ENCODE data around the gene YPEL5. TPM values are rescaled to one million over a fixed set of nuclear protein-coding genes. Genes with fewer than 3 reads are reported as not detected.

The YPEL5 gene
- total RNA-seq, 1 experiment from 2014 or later = 27.3 TPM

DNA sequence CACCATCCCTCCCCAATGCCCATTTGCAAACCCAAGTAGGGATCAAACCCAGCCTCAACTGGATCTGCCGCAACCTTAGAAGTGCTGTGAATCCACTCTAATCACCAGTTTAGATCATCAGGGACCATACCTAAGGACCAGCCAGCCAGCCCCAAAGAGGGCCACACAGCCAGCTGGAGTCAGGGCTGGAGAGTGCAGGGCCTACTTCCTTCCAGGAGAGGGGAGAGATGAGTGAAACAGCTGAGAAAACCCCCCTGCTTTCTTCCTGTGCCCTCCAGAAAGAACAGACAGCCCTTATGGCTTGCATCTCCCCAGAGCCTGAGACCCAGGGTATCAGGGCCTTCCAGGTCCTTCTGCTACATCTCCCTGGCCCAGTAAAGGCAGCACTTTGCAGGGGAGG lies 25.8 kb downstream of the YPEL5 start (continued):
- no peak for TF ChIP-seq NFATC4 (CRISPR knock-in tag; IDR thresholded peaks at IDR 0.05)
- TF ChIP-seq ZNF263 (CRISPR knock-in tag; IDR thresholded peaks at IDR 0.05; ENCODE audit: low read depth) = no peak
- no peak for TF ChIP-seq ZNF317 (CRISPR knock-in tag; IDR thresholded peaks at IDR 0.05; ENCODE audit: borderline replicate concordance, low read depth)

- Mint-ChIP-seq H3K4me1 (no peaks in the 10 kb centered on the region), H3K36me3 (no peaks in the 10 kb centered on the region), H3K4me3 (no peak overlapping the region), H3K9me3 (no peaks in the 10 kb centered on the region), H3K27me3 (ENCODE audit: low read depth) (no peaks in the 10 kb centered on the region), H3K27ac (no peak overlapping the region)
- TF ChIP-seq NFATC4 (CRISPR knock-in tag; IDR thresholded peaks at IDR 0.05) (no peak), RORB (CRISPR knock-in tag; IDR thresholded peaks at IDR 0.05) (no peak), NFYB (CRISPR knock-in tag; conservative IDR thresholded peaks at IDR 0.05; ENCODE audit: low read depth) (no peak), E2F1 (CRISPR knock-in tag; IDR thresholded peaks at IDR 0.05) (no peak), USF2 (CRISPR knock-in tag; IDR thresholded peaks at IDR 0.05) (no peak), TEAD1 (CRISPR knock-in tag; IDR thresholded peaks at IDR 0.05) (no peak), FOXP4 (CRISPR knock-in tag; IDR thresholded peaks at IDR 0.05) (no peak), MXD4 (CRISPR knock-in tag; IDR thresholded peaks at IDR 0.05; ENCODE audit: borderline replicate concordance) (no peak)
- TF ChIP-seq, protein P1, sequence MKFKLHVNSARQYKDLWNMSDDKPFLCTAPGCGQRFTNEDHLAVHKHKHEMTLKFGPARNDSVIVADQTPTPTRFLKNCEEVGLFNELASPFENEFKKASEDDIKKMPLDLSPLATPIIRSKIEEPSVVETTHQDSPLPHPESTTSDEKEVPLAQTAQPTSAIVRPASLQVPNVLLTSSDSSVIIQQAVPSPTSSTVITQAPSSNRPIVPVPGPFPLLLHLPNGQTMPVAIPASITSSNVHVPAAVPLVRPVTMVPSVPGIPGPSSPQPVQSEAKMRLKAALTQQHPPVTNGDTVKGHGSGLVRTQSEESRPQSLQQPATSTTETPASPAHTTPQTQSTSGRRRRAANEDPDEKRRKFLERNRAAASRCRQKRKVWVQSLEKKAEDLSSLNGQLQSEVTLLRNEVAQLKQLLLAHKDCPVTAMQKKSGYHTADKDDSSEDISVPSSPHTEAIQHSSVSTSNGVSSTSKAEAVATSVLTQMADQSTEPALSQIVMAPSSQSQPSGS (CRISPR knock-in tag; IDR thresholded peaks at IDR 0.05; ENCODE audit: borderline replicate concordance, low read depth) = no peak
- TF ChIP-seq, protein P2, sequence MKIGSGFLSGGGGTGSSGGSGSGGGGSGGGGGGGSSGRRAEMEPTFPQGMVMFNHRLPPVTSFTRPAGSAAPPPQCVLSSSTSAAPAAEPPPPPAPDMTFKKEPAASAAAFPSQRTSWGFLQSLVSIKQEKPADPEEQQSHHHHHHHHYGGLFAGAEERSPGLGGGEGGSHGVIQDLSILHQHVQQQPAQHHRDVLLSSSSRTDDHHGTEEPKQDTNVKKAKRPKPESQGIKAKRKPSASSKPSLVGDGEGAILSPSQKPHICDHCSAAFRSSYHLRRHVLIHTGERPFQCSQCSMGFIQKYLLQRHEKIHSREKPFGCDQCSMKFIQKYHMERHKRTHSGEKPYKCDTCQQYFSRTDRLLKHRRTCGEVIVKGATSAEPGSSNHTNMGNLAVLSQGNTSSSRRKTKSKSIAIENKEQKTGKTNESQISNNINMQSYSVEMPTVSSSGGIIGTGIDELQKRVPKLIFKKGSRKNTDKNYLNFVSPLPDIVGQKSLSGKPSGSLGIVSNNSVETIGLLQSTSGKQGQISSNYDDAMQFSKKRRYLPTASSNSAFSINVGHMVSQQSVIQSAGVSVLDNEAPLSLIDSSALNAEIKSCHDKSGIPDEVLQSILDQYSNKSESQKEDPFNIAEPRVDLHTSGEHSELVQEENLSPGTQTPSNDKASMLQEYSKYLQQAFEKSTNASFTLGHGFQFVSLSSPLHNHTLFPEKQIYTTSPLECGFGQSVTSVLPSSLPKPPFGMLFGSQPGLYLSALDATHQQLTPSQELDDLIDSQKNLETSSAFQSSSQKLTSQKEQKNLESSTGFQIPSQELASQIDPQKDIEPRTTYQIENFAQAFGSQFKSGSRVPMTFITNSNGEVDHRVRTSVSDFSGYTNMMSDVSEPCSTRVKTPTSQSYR (CRISPR knock-in tag; IDR thresholded peaks at IDR 0.05) = no peak
- TF ChIP-seq, protein P3, sequence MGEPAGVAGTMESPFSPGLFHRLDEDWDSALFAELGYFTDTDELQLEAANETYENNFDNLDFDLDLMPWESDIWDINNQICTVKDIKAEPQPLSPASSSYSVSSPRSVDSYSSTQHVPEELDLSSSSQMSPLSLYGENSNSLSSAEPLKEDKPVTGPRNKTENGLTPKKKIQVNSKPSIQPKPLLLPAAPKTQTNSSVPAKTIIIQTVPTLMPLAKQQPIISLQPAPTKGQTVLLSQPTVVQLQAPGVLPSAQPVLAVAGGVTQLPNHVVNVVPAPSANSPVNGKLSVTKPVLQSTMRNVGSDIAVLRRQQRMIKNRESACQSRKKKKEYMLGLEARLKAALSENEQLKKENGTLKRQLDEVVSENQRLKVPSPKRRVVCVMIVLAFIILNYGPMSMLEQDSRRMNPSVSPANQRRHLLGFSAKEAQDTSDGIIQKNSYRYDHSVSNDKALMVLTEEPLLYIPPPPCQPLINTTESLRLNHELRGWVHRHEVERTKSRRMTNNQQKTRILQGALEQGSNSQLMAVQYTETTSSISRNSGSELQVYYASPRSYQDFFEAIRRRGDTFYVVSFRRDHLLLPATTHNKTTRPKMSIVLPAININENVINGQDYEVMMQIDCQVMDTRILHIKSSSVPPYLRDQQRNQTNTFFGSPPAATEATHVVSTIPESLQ (CRISPR knock-in tag; IDR thresholded peaks at IDR 0.05) = no peak
- TF ChIP-seq, protein P4, sequence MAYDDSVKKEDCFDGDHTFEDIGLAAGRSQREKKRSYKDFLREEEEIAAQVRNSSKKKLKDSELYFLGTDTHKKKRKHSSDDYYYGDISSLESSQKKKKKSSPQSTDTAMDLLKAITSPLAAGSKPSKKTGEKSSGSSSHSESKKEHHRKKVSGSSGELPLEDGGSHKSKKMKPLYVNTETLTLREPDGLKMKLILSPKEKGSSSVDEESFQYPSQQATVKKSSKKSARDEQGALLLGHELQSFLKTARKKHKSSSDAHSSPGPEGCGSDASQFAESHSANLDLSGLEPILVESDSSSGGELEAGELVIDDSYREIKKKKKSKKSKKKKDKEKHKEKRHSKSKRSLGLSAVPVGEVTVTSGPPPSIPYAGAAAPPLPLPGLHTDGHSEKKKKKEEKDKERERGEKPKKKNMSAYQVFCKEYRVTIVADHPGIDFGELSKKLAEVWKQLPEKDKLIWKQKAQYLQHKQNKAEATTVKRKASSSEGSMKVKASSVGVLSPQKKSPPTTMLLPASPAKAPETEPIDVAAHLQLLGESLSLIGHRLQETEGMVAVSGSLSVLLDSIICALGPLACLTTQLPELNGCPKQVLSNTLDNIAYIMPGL (CRISPR knock-in tag; IDR thresholded peaks at IDR 0.05) = no peak
- TF ChIP-seq, protein P5, sequence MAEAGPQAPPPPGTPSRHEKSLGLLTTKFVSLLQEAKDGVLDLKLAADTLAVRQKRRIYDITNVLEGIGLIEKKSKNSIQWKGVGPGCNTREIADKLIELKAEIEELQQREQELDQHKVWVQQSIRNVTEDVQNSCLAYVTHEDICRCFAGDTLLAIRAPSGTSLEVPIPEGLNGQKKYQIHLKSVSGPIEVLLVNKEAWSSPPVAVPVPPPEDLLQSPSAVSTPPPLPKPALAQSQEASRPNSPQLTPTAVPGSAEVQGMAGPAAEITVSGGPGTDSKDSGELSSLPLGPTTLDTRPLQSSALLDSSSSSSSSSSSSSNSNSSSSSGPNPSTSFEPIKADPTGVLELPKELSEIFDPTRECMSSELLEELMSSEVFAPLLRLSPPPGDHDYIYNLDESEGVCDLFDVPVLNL (CRISPR knock-in tag; IDR thresholded peaks at IDR 0.05; ENCODE audit: borderline replicate concordance, low read depth) = no peak
- DNase-seq (ENCODE audit: low spot score) (no peak), ATAC-seq (no peak)
- ChIA-PET CTCF (no interaction called here), POLR2A (no interaction called here)
These were observed 30.6 kb downstream of the YPEL5 start for GRCh38 chr2:30177440-30177839.

All from WTC11 (cell line).